ENCODE measurements around the gene GATAD2A. TPM values are rescaled to one million over a fixed set of nuclear protein-coding genes. Genes with fewer than 3 reads are reported as not detected.
"Not testable (repeated sequence)": the region's sequence is repeated elsewhere in the genome, so short reads cannot be mapped to it uniquely, and the experiment has no call there.

Gene GATAD2A
- total RNA-seq, 2 donors from 2014 or later = 102 to 145 TPM

GRCh38 chr19:19385896-19386869 is 19.3 kb upstream of the GATAD2A start:
- H3K36me3 ChIP-seq = no peaks in the 10 kb centered on the region
- H3K27me3 ChIP-seq = no peaks in the 10 kb centered on the region
- TF ChIP-seq CTCF (IDR thresholded peaks at IDR 0.05) = no peak
- peaks cover 26% of the 10 kb centered on the region for H3K4me1 ChIP-seq
- peak overlapping the region; percentile 81 to 91 for H3K9ac ChIP-seq (ENCODE audit: low read depth in 2 of 2, low read length in 2 of 2)
- intact Hi-C loops (cut with DNase I) = no loop called here
- no peaks in the 10 kb centered on the region for H3K9me3 ChIP-seq
- H3K27ac ChIP-seq = peak overlapping the region; percentile 80
- DNase-seq = no peak
- peak overlapping the region; percentile 95 for H3K4me3 ChIP-seq

DNA sequence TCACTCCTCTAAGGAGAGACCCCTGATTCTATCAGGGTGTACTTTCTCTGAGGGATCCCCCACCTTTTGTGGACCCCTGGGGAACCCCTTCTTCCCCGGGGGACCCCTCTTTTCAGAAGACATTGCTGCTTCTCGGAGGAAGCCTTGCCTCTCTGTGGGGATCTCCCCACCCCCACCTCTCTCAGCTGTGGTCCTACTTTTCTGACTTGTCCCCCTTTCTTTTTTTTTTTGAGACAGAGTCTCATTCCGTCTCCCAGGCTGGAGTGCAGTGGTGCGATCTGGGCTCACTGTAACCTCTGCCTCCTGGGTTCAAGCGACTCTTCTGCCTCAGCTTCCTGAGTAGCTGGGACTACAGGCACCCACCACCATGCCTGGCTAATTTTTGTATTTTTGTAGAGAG is 18.4 kb upstream of the GATAD2A start:
- DNase-seq = no peak
- Histone ChIP-seq H3K9ac (ENCODE audit: low read depth in 2 of 2, low read length in 2 of 2) (peak overlapping the region; percentile 81 to 91), H3K36me3 (no peaks in the 10 kb centered on the region), H3K4me3 (peak overlapping the region; percentile 95), H3K4me1 (peaks cover 33% of the 10 kb centered on the region), H3K27me3 (no peaks in the 10 kb centered on the region), H3K27ac (no peak overlapping the region), H3K9me3 (no peaks in the 10 kb centered on the region)
- intact Hi-C loops (cut with DNase I) = no loop called here
- no peak for TF ChIP-seq CTCF (IDR thresholded peaks at IDR 0.05)

GRCh38 chr19:19388568-19389555 is 16.6 kb upstream of the GATAD2A start:
- TF ChIP-seq CTCF (IDR thresholded peaks at IDR 0.05) = no peak
- intact Hi-C loops (cut with DNase I) = no loop called here
- Histone ChIP-seq H3K27me3 (no peaks in the 10 kb centered on the region), H3K4me3 (no peak overlapping the region), H3K9me3 (no peaks in the 10 kb centered on the region), H3K9ac (ENCODE audit: low read depth in 2 of 2, low read length in 2 of 2) (peak overlapping the region in 1 of 2 donors; percentile 38), H3K36me3 (no peaks in the 10 kb centered on the region), H3K27ac (no peak overlapping the region), H3K4me1 (peaks cover 33% of the 10 kb centered on the region)
- DNase-seq = no peak

GRCh38 chr19:19389683-19390082 is 15.8 kb upstream of the GATAD2A start:
- DNase-seq; H3K27me3 ChIP-seq; H3K9ac ChIP-seq (ENCODE audit: low read depth in 2 of 2, low read length in 2 of 2); H3K9me3 ChIP-seq; intact Hi-C loops (cut with DNase I); H3K4me3 ChIP-seq; H3K27ac ChIP-seq; H3K36me3 ChIP-seq: not testable (repeated sequence)
- H3K4me1 ChIP-seq = peaks cover 31% of the 10 kb centered on the region

DNA sequence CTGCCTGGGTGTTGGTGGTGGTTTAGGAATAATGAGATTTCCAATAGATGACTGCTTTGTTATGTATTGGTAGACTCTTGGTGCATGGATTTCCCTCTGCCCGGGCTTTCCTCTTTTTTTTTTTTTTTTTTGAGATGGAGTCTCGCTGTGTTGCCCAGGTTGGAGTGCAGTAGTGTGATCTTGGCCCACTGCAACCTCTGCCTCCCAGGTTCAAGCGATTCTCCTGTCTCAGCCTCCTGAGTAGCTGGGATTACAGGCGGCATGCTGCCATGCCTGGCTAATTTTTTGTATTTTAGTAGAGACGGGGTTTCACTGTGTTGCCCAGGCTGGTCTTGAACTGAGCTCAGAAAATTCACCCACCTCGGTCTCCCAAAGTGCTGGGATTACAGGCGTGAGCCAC is 11.1 kb upstream of the GATAD2A start:
- intact Hi-C loops (cut with DNase I); H3K36me3 ChIP-seq; H3K9me3 ChIP-seq; H3K27me3 ChIP-seq; DNase-seq; H3K4me3 ChIP-seq; H3K9ac ChIP-seq (ENCODE audit: low read depth in 2 of 2, low read length in 2 of 2): not testable (repeated sequence)
- Histone ChIP-seq H3K4me1 (peaks cover 12% of the 10 kb centered on the region), H3K27ac (peak overlapping the region; percentile 10)

- Histone ChIP-seq H3K4me3 (no peak overlapping the region), H3K36me3 (no peaks in the 10 kb centered on the region), H3K9me3 (no peaks in the 10 kb centered on the region), H3K9ac (ENCODE audit: low read depth in 2 of 2, low read length in 2 of 2) (no peak overlapping the region), H3K27ac (no peak overlapping the region), H3K4me1 (peaks cover under 1% of the 10 kb centered on the region), H3K27me3 (no peaks in the 10 kb centered on the region)
- intact Hi-C loops (cut with DNase I) = no loop called here
- DNase-seq = no peak
- no peak for TF ChIP-seq CTCF (IDR thresholded peaks at IDR 0.05)
These were observed 5.6 kb upstream of the GATAD2A start for GRCh38 chr19:19399733-19400433.
